T-cell (primary cell): Measurements from ENCODE around the gene CFLAR. TPM values are rescaled to one million over a fixed set of nuclear protein-coding genes. Genes with fewer than 3 reads are reported as not detected.

Experiments used
- ATAC-seq, 4 experiments: fragments of 200-7000 bp in 3 of 4; fragments of 150-1000 bp in 1 of 4; cut with Tn5 transposase; replicated peaks in 1 of 4; 1 replicate in 3 of 4; 2 replicates in 1 of 4; pipeline ENCODE4 v1.10.0; 2021; ENCODE audit warnings: moderate library complexity in 3 of 4, mild to moderate bottlenecking in 2 of 4, moderate number of reproducible peaks in 1 of 4
- CTCF ChIA-PET, 2 donors: fragments of 300-600 bp; sonication (Branson Sonifier 250); formaldehyde crosslinking; loops; one replicate each; lab custom pipeline; 2022; ENCODE audit warnings: antibody characterized with exemption in 2 of 2; lab: Charles Lee
- POLR2A ChIA-PET, 2 donors: fragments of 300-600 bp; sonication (Branson Sonifier 250); formaldehyde crosslinking; loops; one replicate each; lab custom pipeline; 2022; ENCODE audit warnings: antibody characterized with exemption in 2 of 2; lab: Charles Lee
- DNase-seq, 35 experiments: peaks; one replicate each; pipeline versions ENCODE4 v3.0.0 to v3.0.0-alpha.2; 2013 to 2023
- H3K27ac ChIP-seq: one replicate; pipeline ENCODE4 v1.5.1; 2013; ENCODE audit warnings: low read length
- H3K27me3 ChIP-seq, 2 experiments: replicated peaks in 1 of 2; 1 replicate in 1 of 2; 2 replicates in 1 of 2; pipeline versions ENCODE4 v1.6.1 to v1.7.0; 2013; ENCODE audit warnings: low read length in 1 of 2, mixed read lengths in 1 of 2; ENCODE audit not compliant: control insufficient read depth in 2 of 2, insufficient read depth in 2 of 2; ENCODE audit errors: extremely low read depth in 1 of 2
- H3K36me3 ChIP-seq, 2 donors: 1 replicate in 1 of 2; 2 replicates in 1 of 2; pipeline versions ENCODE4 v1.6.1 to v1.7.0; 2013; ENCODE audit warnings: low read length in 1 of 2; ENCODE audit not compliant: control insufficient read depth in 2 of 2, insufficient read depth in 1 of 2; ENCODE audit errors: extremely low read depth in 1 of 2
- H3K4me1 ChIP-seq, 2 experiments: 1 replicate in 1 of 2; 2 replicates in 1 of 2; pipeline versions ENCODE4 v1.6.1 to v1.7.0; 2013; ENCODE audit warnings: low read length in 2 of 2, mixed read lengths in 1 of 2; ENCODE audit not compliant: insufficient read depth in 2 of 2, control insufficient read depth in 1 of 2; ENCODE audit errors: extremely low read depth in 1 of 2
- H3K4me3 ChIP-seq, 2 donors: 1 replicate in 1 of 2; 2 replicates in 1 of 2; pipeline versions ENCODE4 v1.5.1 to v1.7.0; 2013; ENCODE audit warnings: mild to moderate bottlenecking in 2 of 2, low read length in 1 of 2, moderate library complexity in 1 of 2; ENCODE audit not compliant: control insufficient read depth in 1 of 2; ENCODE audit errors: extremely low read depth in 1 of 2
- H3K9me3 ChIP-seq: 2 replicates; pipeline ENCODE4 v1.7.0; 2013
- H3K27ac Mint-ChIP-seq, 2 donors: one replicate each; pipeline ENCODE4 v1.8.0; 2020 to 2021; ENCODE audit warnings: mild to moderate bottlenecking in 2 of 2, mixed read lengths in 2 of 2
- H3K27me3 Mint-ChIP-seq, 2 donors: one replicate each; pipeline ENCODE4 v1.8.0; 2021 to 2022; ENCODE audit warnings: mixed read lengths in 2 of 2
- H3K36me3 Mint-ChIP-seq: one replicate; pipeline ENCODE4 v1.8.0; 2021; ENCODE audit warnings: mixed read lengths
- H3K4me1 Mint-ChIP-seq, 3 donors: one replicate each; pipeline ENCODE4 v1.8.0; 2020 to 2022; ENCODE audit warnings: mixed read lengths in 3 of 3, mild to moderate bottlenecking in 1 of 3
- H3K4me3 Mint-ChIP-seq, 3 donors: one replicate each; pipeline ENCODE4 v1.8.0; 2020 to 2022; ENCODE audit warnings: mild to moderate bottlenecking in 3 of 3, mixed read lengths in 3 of 3, moderate library complexity in 3 of 3
- H3K9me3 Mint-ChIP-seq, 3 donors: one replicate each; pipeline ENCODE4 v1.8.0; 2020 to 2022; ENCODE audit warnings: mixed read lengths in 3 of 3
- WGBS: methylation state at CpG from one replicate; pipeline ENCODE4 v1.1.5; 2013; ENCODE audit warnings: missing lambda C conversion rate; ENCODE audit not compliant: insufficient coverage; 5-methylcytosine and 5-hydroxymethylcytosine counted together
- total RNA-seq, 35 experiments: library from RNA in 6 of 35; stranded (reverse) in 6 of 35; fragments of 120-200 nt in 1 of 35; gene quantifications; one replicate each; pipeline versions ENCODE4 v1.2.1 to v1.2.4 and lab custom pipeline; 2013 to 2026

The CFLAR gene
- total RNA-seq, 5 donors from 2014 or later (not counting 1 experiment from before 2014, with no cell fraction given), result 188 to 217 (median 208) TPM

DNA sequence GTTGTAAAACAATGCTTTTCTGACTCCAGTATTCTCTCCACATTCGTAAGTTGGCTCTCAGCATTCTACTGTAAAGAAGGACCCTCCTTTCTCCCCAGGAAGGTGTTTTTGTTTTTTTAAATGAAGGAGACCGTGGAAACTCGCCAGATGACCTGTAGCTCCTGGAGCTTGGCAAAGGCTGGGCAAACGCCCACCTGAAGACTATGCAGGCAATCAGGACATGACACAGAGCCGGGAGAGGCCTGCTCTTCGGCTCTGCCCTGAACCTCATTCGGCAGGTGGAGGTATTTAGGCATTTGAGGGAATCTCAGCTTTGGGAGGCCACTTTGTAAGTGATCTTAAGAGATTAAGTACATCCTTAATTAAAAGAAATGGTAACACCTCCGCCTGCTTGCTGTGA lies 84.4 kb downstream of the CFLAR start:
- H3K4me1 ChIP-seq, result peaks cover 15 to 27% of the 10 kb centered on the region in 2 experiments
- ChIA-PET POLR2A (interaction anchor here in 1 of 2 donors (0.6 kb wide), 1 partner anchor 19 kb away, joined by 6 read pairs; no protein-coding TSS in a partner anchor), CTCF (interaction anchor here in 1 of 2 donors (0.7 to 2.0 kb wide), 3 partner anchors 17 to 73 kb away, joined by 4 to 10 read pairs (median 5); partner anchors contain the start of gene CASP10)
- peaks cover 46% of the 10 kb centered on the region for H3K36me3 Mint-ChIP-seq
- no peak overlapping the region for H3K27ac ChIP-seq
- H3K27ac Mint-ChIP-seq, result peak overlapping the region; percentile 56 to 69
- peaks cover 0 to 48% of the 10 kb centered on the region in 2 donors for H3K36me3 ChIP-seq
- ATAC-seq, result no peak
- no peaks in the 10 kb centered on the region for H3K9me3 Mint-ChIP-seq
- H3K27me3 ChIP-seq, result no peaks in the 10 kb centered on the region
- no peaks in the 10 kb centered on the region for H3K9me3 ChIP-seq
- H3K4me3 ChIP-seq, result no peak overlapping the region
- WGBS, result 89% methylated on average over 4 of the region's 8 CpGs
- H3K4me1 Mint-ChIP-seq, result peaks cover 44 to 59% (median 50%) of the 10 kb centered on the region in 3 donors
- no peak for DNase-seq
- H3K27me3 Mint-ChIP-seq, result no peaks in the 10 kb centered on the region
- peak overlapping the region in 1 of 3 donors; percentile 3 for H3K4me3 Mint-ChIP-seq

DNA sequence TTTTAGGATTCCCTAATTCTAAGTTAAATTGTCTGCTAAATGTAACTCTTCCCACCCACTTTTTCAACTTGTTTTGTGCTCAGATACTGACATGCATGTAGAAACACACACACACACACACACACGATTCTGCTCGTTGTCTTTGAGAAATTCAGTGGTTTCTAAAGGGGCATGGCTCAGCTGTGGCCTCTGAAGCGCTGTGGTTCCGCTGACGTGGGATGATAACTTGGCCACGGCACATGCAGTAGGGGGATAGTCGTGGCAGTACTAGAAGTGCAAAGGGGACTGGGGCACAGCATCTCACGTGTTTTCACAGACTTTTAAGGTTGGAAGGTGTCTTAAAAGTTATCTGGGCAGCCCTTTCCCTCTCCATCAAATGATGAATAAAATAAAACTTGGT lies 85.4 kb downstream of the CFLAR start:
- no peak for ATAC-seq
- Mint-ChIP-seq H3K4me1 (peaks cover 38 to 53% (median 46%) of the 10 kb centered on the region in 3 donors), H3K36me3 (peaks cover 42% of the 10 kb centered on the region), H3K27ac (peak overlapping the region; percentile 55 to 66), H3K4me3 (no peak overlapping the region), H3K27me3 (no peaks in the 10 kb centered on the region), H3K9me3 (no peaks in the 10 kb centered on the region)
- Histone ChIP-seq H3K27ac (no peak overlapping the region), H3K9me3 (no peaks in the 10 kb centered on the region), H3K4me1 (peaks cover 14 to 21% of the 10 kb centered on the region in 2 experiments), H3K27me3 (no peaks in the 10 kb centered on the region), H3K36me3 (peaks cover 0 to 41% of the 10 kb centered on the region in 2 donors), H3K4me3 (no peak overlapping the region)
- ChIA-PET CTCF (interaction anchor here (0.6 to 2.0 kb wide), 3 partner anchors 9 to 31 kb away, joined by 3 to 10 read pairs (median 5); partner anchors contain the start of gene CASP10 (in 1 of the 2)), POLR2A (interaction anchor here in 1 of 2 donors (0.6 kb wide), 1 partner anchor 212 kb away, joined by 3 read pairs; no protein-coding TSS in a partner anchor)
- WGBS, result 57% methylated on average over 5 of the region's 8 CpGs
- DNase-seq, result peak in 4 of 35 experiments; percentile 9 to 13 (median 12)

DNA sequence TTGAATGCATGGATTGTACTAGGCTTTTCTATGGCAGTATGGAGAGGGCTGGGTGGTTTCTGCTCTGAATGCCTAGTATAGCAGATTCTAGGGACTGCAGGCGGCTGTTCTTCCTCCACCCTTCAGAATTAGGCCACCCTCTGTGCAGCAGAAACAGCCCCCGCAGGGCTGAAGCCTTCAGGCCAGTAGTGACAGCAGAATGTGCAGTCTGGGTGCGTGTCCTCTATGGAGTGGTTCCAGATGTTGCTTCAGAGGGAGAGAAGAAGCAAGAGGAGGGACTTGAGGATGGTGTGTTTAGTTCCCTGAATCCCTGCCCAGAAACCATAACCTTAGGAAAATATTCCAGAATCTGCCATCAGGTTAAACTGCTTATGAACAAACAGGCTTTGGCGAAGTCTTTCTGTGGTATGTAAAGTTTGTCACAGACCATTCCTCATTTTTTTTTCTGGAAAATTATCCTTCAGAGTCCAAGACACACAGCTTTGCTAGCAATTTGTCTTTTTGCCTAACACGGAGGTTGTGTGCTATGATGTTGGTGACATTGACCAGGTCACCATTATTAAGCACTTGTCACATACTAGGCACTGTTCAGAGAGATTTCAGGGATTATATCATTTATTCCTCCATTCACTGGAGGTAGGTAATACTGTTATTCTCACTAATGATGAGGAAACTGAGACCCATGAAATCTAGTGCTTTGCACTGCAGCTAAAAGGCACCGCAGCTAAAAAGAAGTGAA lies 88.1 kb downstream of the CFLAR start:
- Histone ChIP-seq H3K4me3 (no peak overlapping the region), H3K27me3 (no peaks in the 10 kb centered on the region), H3K4me1 (peaks cover 14 to 21% of the 10 kb centered on the region in 2 experiments), H3K9me3 (no peaks in the 10 kb centered on the region), H3K36me3 (peaks cover 3 to 39% of the 10 kb centered on the region in 2 donors), H3K27ac (no peak overlapping the region)
- DNase-seq (no peak), ATAC-seq (no peak)
- Mint-ChIP-seq H3K4me1 (peaks cover 30 to 45% (median 45%) of the 10 kb centered on the region in 3 donors), H3K27me3 (no peaks in the 10 kb centered on the region), H3K27ac (peak overlapping the region in 1 of 2 donors; percentile 84), H3K9me3 (no peaks in the 10 kb centered on the region), H3K36me3 (peaks cover 38% of the 10 kb centered on the region), H3K4me3 (no peak overlapping the region)
- WGBS, result 100% methylated on average over 1 of the region's 6 CpGs
- POLR2A ChIA-PET, result interaction anchor here (0.6 to 0.9 kb wide), 4 partner anchors 12 to 1061 kb away, joined by 3 to 4 read pairs (median 3); partner anchors contain the start of gene NOP58 (in 1 of the 2)
- CTCF ChIA-PET, result interaction anchor here (0.5 to 0.7 kb wide), 4 partner anchors 33 to 440 kb away, joined by 3 to 4 read pairs (median 4); no protein-coding TSS in a partner anchor

DNA sequence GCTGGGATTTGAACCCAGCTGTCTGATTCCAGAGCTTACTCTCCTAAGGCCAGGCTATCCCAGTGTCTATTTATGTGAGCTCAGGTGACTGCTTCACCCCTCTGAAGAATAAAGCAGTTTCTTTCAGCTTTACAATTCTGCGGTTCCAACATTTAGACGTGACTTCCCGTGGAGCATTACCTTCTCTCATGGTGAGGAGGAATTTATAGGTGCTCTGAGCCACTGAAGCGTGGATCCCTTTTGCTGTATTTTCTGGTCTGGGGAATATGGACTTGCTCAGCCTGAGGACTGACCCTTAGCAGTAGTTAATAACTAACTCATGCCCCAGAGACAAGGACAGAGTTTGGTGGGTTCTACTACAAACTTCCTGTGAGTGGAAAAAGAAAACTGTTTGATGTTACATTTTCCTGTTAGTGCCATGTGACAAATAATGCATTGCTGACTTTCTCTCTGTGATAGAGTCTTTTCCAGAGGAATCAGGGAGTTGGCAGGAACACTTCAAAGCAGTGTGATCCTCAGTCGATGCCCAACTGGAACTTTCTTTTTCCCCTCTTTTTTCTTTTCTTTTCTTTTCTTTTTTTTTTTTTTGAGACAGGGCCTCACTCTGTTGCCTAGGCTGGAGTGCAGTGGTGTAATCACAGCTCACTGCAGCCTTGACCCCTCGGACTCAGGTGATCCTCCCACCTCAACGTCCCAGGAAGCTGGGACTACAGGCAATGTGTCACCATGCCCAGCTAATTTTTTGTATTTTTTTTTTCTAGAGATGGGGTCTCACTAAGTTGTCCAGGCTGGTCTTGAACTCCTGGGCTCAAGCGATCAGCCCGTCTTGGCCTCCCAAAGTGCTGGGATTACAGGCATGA lies 88.9 kb downstream of the CFLAR start:
- CTCF ChIA-PET, result interaction anchor here (0.5 to 1.6 kb wide), 4 partner anchors 27 to 271 kb away, joined by 4 read pairs; no protein-coding TSS in a partner anchor
- H3K4me3 Mint-ChIP-seq, result peak overlapping the region in 1 of 3 donors; percentile 3
- 100% methylated on average over 4 of the region's 9 CpGs for WGBS

DNA sequence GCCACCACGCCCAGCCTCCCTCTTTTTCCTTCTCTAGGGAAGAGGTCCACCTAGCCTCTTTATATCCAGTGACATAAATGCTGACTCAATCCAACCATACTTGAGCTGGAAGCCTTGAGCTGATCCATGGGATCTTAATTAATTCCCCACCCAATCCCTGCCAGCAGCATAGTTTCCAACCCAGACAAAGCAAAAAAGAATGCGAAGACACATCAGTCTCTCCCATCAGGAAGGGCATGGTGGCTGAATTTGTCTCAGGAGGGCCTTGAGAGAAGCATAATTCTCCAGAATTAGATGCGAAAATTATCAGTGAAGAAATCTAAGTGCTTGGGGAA lies 89.5 kb downstream of the CFLAR start:
- Mint-ChIP-seq H3K9me3 (no peaks in the 10 kb centered on the region), H3K4me1 (peaks cover 30 to 50% (median 49%) of the 10 kb centered on the region in 3 donors), H3K27ac (peak overlapping the region; percentile 51 to 84), H3K36me3 (peaks cover 44% of the 10 kb centered on the region), H3K27me3 (no peaks in the 10 kb centered on the region), H3K4me3 (peak overlapping the region in 1 of 3 donors; percentile 3)
- ATAC-seq, result no peak
- H3K36me3 ChIP-seq, result peaks cover 16 to 38% of the 10 kb centered on the region in 2 donors
- CTCF ChIA-PET, result interaction anchor here in 1 of 2 donors (1.6 kb wide), 1 partner anchor 27 kb away, joined by 4 read pairs; no protein-coding TSS in a partner anchor
- no peak overlapping the region for H3K4me3 ChIP-seq
- no peak for DNase-seq
- POLR2A ChIA-PET, result interaction anchor here in 1 of 2 donors (0.7 kb wide), 1 partner anchor 79 kb away, joined by 3 read pairs; no protein-coding TSS in a partner anchor
- H3K27ac ChIP-seq, result no peak overlapping the region
- no CpG with 5 or more reads among the region's 3 CpGs for WGBS
- no peaks in the 10 kb centered on the region for H3K27me3 ChIP-seq
- peaks cover 14 to 28% of the 10 kb centered on the region in 2 experiments for H3K4me1 ChIP-seq
- H3K9me3 ChIP-seq, result no peaks in the 10 kb centered on the region

More for the DNA sequence above, 88.9 kb downstream of the CFLAR start:
- Histone ChIP-seq H3K36me3 (peaks cover 11 to 38% of the 10 kb centered on the region in 2 donors), H3K4me1 (peaks cover 14 to 23% of the 10 kb centered on the region in 2 experiments), H3K27ac (no peak overlapping the region), H3K9me3 (no peaks in the 10 kb centered on the region), H3K27me3 (no peaks in the 10 kb centered on the region), H3K4me3 (no peak overlapping the region)
- Mint-ChIP-seq H3K27ac (peak overlapping the region; percentile 51 to 84), H3K4me1 (peaks cover 30 to 49% (median 49%) of the 10 kb centered on the region in 3 donors), H3K27me3 (no peaks in the 10 kb centered on the region), H3K36me3 (peaks cover 44% of the 10 kb centered on the region), H3K9me3 (no peaks in the 10 kb centered on the region)
- POLR2A ChIA-PET, result interaction anchor here (0.6 to 0.9 kb wide), 3 partner anchors 13 to 422 kb away, joined by 3 to 4 read pairs (median 3); no protein-coding TSS in a partner anchor
- ATAC-seq (peak in 1 of 4 experiments; percentile 28), DNase-seq (no peak)
